Body of pancreas (tissue), 4 donors: Measurements from ENCODE around the gene TOMM22. TPM values are rescaled to one million over a fixed set of nuclear protein-coding genes. Genes with fewer than 3 reads are reported as not detected.

Experiments used
- ATAC-seq: fragments of 150-250 bp; one replicate; pipeline ENCODE4 v1.9.1; 2016
- DNase-seq, 4 donors: peaks; one replicate each; pipeline ENCODE4 v3.0.0-alpha.2; 2019
- H3K27ac ChIP-seq, 4 donors: fragments of 200-600 bp; sonication (generic); 1 replicate in 3 of 4; 2 replicates in 1 of 4; pipeline versions ENCODE4 v1.5.1 to v1.6.1; 2016 to 2019; ENCODE audit warnings: mild to moderate bottlenecking in 1 of 4, mixed read lengths in 1 of 4, moderate library complexity in 1 of 4
- H3K27me3 ChIP-seq, 2 donors: fragments of 200-600 bp; sonication (generic); one replicate each; pipeline ENCODE4 v1.6.0; 2016; ENCODE audit warnings: mild to moderate bottlenecking in 1 of 2
- H3K36me3 ChIP-seq, 2 donors: fragments of 200-600 bp; sonication (generic); replicated peaks in 1 of 2; 2 replicates each; pipeline ENCODE4 v1.5.1; 2016; ENCODE audit warnings: low read depth in 2 of 2; ENCODE audit not compliant: insufficient read depth in 1 of 2
- H3K4me1 ChIP-seq: fragments of 200-600 bp; sonication (generic); one replicate; pipeline ENCODE4 v1.6.0; 2016
- H3K4me3 ChIP-seq, 2 donors: fragments of 200-600 bp; sonication (generic); 1 replicate in 1 of 2; 2 replicates in 1 of 2; pipeline ENCODE4 v1.5.1; 2016 to 2019
- H3K9me3 ChIP-seq, 3 donors: fragments of 200-600 bp; sonication (generic); 1 replicate in 2 of 3; 2 replicates in 1 of 3; pipeline ENCODE4 v1.5.1; 2016
- POLR2A ChIP-seq, 3 donors: fragments of 450-650 bp; IDR thresholded peaks; one replicate each; pipeline ENCODE4 v1.6.1; 2016; ENCODE audit warnings: antibody characterized with exemption in 3 of 3, mild to moderate bottlenecking in 2 of 3
- WGBS, 2 donors: methylation state at CpG; one replicate each; pipeline ENCODE4 v1.1.5; 2017; 5-methylcytosine and 5-hydroxymethylcytosine counted together
- intact Hi-C: fragments of 100-400 bp; cut with DNase I; formaldehyde crosslinking; loops from one replicate; pipeline ENCODE4 v1.15.1; 2023
- total RNA-seq, 2 donors: library from RNA; depleted of rRNA; stranded (reverse); fragments of >200 nt; gene quantifications; one replicate each; pipeline ENCODE4 v1.1.0, GENCODE V29; 2016
- TF ChIP-seq, protein P1 (sequence below), 7 experiments: fragments of 450-650 bp in 4 of 7; fragments of 200-600 bp in 3 of 7; sonication (generic) in 3 of 7; IDR thresholded peaks; one replicate each; pipeline ENCODE4 v1.5.1; 2016 to 2019; ENCODE audit warnings: antibody characterized with exemption in 7 of 7

TOMM22 gene
- total RNA-seq, 2 donors from 2014 or later: 16.6 to 21.4 TPM

DNA sequence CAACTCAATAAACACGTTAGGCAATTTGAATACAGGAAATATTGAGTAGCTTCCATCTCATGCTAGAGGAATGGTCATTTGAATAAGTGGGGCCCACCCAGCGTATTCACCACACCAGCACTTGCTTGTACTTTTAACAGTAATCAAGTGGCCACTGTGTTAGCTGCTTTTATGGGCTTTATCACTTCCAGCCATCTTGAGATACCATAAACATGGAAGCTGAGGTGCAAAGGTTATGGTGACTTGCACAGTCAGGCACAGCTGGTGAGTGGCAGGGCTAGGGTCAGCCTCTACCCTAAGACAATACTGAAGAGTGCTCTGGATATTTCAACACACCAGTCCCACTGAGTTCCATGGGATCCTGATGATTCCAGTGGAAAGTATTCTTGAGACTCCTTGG lies 12.3 kb downstream of the TOMM22 start:
- Histone ChIP-seq H3K4me3 (no peak overlapping the region), H3K9me3 (no peaks in the 10 kb centered on the region), H3K27ac (peak overlapping the region in 1 of 4 donors; percentile 99), H3K27me3 (no peaks in the 10 kb centered on the region), H3K36me3 (peaks cover 0 to 3% of the 10 kb centered on the region in 2 donors), H3K4me1 (peaks cover 36% of the 10 kb centered on the region)
- intact Hi-C loops: no loop called here
- TF ChIP-seq, protein P1, sequence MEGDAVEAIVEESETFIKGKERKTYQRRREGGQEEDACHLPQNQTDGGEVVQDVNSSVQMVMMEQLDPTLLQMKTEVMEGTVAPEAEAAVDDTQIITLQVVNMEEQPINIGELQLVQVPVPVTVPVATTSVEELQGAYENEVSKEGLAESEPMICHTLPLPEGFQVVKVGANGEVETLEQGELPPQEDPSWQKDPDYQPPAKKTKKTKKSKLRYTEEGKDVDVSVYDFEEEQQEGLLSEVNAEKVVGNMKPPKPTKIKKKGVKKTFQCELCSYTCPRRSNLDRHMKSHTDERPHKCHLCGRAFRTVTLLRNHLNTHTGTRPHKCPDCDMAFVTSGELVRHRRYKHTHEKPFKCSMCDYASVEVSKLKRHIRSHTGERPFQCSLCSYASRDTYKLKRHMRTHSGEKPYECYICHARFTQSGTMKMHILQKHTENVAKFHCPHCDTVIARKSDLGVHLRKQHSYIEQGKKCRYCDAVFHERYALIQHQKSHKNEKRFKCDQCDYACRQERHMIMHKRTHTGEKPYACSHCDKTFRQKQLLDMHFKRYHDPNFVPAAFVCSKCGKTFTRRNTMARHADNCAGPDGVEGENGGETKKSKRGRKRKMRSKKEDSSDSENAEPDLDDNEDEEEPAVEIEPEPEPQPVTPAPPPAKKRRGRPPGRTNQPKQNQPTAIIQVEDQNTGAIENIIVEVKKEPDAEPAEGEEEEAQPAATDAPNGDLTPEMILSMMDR (IDR thresholded peaks at IDR 0.05): no peak
- DNase-seq (no peak), ATAC-seq (no peak)
- WGBS, 2 donors: 85 to 88% methylated on average over 2 of the region's 2 CpGs

DNA sequence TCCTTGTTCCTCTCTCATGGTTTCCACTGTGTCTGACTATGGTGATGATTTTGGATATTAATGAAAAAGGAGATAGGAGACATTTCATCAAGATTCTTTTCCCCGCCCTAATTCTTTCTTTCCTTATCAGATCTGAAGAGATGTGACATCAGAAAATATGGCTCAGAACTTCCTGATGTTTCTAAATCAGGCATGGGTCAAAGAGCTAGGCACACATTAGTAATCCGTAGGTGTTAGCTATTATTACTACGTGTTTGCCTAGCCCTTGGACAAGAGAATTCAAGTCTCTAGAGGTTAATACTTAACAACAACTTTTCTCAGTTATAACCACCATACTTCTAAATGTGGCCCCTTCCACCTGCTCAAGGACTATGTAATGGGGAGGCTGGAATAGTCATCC lies 13.2 kb downstream of the TOMM22 start:
- Histone ChIP-seq H3K4me1 (peaks cover 45% of the 10 kb centered on the region), H3K27ac (peak overlapping the region in 2 of 4 donors; percentile 41 to 99), H3K4me3 (no peak overlapping the region), H3K36me3 (peaks cover 0 to 3% of the 10 kb centered on the region in 2 donors), H3K9me3 (no peaks in the 10 kb centered on the region), H3K27me3 (no peaks in the 10 kb centered on the region)
- intact Hi-C loops: no loop called here
- ATAC-seq (no peak), DNase-seq (no peak)
- 69 to 72% methylated on average over 3 of the region's 3 CpGs for WGBS, 2 donors
- TF ChIP-seq, protein P1 (IDR thresholded peaks at IDR 0.05): no peak
- no peak for TF ChIP-seq POLR2A (IDR thresholded peaks at IDR 0.05)

DNA sequence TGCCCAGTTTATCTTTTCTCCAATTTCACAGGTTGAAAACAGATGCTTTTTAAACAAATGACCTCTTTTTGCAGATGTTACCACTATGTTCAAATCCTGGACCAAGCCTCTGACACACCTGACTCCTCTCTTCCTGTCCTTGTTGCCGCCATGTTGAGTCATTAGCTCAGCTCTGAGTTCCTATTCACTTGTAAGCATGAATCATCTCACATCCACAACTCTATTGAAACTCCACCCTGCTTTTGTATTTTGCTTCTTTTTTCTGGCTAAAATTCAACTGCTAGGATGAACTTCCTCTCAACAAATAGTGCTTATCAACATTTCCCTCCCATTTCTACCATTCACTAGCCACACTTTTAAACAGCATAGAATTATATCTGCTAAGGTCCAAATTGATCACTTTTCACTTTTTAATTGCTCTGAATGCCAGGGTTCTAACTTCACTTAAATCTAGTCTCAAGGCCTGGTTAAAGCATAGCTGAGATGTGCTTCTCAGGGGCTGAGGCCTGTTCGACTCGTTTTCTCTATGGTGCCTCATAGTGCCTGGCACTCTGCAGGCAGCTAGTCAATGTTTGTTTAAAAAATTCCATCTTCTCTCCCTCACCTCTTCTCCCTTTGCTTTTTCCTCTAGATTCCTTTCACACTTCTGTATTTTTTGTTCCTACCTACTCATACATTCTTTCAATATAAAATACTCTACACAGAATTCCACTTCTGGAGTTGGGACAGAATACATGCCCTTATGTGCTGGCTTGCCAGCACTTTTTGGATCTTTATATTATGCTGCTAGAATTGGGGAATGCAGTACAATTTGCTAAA lies 15.1 kb downstream of the TOMM22 start:
- no peak for ATAC-seq
- intact Hi-C loops: no loop called here
- H3K36me3 ChIP-seq: peaks cover 0 to 3% of the 10 kb centered on the region in 2 donors
- no peaks in the 10 kb centered on the region for H3K9me3 ChIP-seq
- peak in 3 of 4 donors; percentile 38 to 47 (median 46) for DNase-seq
- 34 to 42% methylated on average over 3 of the region's 3 CpGs for WGBS, 2 donors
- H3K27me3 ChIP-seq: no peaks in the 10 kb centered on the region
- H3K4me3 ChIP-seq: no peak overlapping the region
- H3K4me1 ChIP-seq: peaks cover 50% of the 10 kb centered on the region
- TF ChIP-seq, protein P1 (IDR thresholded peaks at IDR 0.05): no peak
- no peak for TF ChIP-seq POLR2A (IDR thresholded peaks at IDR 0.05)
- H3K27ac ChIP-seq: peak overlapping the region; percentile 51 to 99 (median 76)

DNA sequence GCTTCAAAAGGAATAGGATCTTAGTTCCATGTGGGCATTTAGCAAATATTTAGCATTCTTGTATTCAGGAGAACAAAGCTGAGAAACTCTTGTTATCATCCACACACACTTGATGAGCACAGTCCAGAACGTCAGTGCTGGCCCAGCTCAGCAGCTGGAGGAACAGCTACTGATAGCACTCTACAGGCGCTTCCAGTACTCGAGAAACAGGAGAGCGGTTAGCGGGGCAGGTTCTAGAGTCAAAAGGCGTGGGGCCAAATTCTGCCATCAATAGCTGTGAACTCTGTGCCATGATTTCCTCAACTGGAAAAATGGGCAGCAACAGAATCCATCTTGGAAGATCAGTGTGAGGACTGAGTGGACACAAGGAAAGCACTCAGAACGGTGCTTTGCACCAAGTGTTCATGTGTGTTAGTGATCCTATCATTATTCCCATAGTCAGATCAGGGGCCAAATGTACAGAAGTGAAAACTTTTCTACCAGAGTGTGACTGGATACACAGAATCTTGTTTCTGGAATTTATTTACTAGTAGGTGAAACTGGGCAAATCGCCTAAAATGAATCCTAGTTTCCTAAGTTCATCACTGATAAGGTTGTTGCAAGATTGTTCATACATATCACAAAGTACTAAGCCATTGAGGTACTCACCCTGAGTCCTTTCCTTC lies 15.8 kb downstream of the TOMM22 start:
- Histone ChIP-seq H3K4me3 (no peak overlapping the region), H3K27ac (peak overlapping the region; percentile 48 to 99 (median 98)), H3K27me3 (no peaks in the 10 kb centered on the region), H3K9me3 (no peaks in the 10 kb centered on the region), H3K4me1 (peaks cover 51% of the 10 kb centered on the region), H3K36me3 (peaks cover 0 to 3% of the 10 kb centered on the region in 2 donors)
- ATAC-seq (no peak), DNase-seq (peak in 2 of 4 donors; percentile 21 to 37)
- intact Hi-C loops: no loop called here
- TF ChIP-seq, protein P1 (IDR thresholded peaks at IDR 0.05): no peak
- TF ChIP-seq POLR2A (IDR thresholded peaks at IDR 0.05): no peak
- WGBS, 2 donors: 39 to 41% methylated on average over 8 of the region's 8 CpGs
